NCI-H2227 (cell line): ENCODE results near the gene ZCCHC7.
A peak's percentile ranks its signal among the peaks of the same experiment; 100 is the strongest.
"Not testable (repeated sequence)": the region's sequence is repeated elsewhere in the genome, so short reads cannot be mapped to it uniquely, and the experiment has no call there.

Source experiments
- DNase-seq: peaks from one replicate; lab custom pipeline; 2025; ENCODE audit not compliant: unreplicated experiment; lab: John Stamatoyannopoulos, UW

The ZCCHC7 gene

DNA sequence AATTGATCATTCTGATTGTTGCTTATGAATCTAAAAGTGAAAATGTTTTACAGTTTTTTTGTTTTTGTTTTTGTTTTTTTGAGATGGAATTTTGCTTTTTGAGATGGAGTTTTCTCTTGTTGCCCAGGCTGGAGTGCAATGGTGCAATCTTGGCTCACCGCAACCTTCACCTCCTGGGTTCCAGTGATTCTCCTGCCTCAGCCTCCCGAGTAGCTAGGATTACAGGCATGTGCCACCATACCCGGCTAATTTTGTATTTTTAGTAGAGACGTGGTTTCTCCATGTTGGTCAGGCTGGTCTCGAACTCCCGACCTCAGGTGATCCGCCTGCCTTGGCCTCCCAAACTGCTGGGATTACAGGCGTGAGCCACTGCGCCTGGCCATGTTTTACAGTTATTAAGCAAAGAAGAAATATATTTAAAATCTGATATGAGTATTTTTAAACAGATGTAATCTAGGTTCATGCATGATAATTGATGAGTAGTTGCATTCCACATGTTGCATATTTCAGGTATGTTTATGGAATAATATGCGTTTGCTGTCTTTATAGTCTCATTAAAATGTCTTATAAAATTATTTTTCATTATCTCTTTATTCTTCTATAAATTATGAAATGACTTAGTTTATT, 171.4 kb downstream of the ZCCHC7 start:
- DNase-seq: not testable (repeated sequence)

DNA sequence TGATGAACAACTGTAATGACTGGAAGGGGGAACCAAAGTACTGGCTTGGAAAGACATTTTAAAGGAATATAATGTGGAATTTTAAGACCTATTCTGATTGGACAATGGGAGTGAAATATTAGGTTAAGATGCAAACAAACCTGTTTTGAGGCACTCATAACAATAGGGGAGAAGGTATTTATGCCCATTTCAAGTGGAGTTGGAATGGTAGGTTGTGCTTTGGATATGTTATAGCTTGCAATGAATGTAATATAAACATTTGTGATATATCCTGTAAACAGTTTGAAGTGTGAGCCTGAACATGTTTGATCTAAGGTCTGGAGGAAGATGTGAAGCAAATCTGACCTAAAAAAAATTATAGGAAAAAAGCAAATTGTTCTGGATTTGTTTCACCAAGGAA, 172.5 kb downstream of the ZCCHC7 start:
- DNase-seq: no peak

GRCh38 chr9:37293664-37294524, 173.5 kb downstream of the ZCCHC7 start:
- peak; percentile 32 for DNase-seq

- DNase-seq: no peak
Measured at GRCh38 chr9:37295178-37295577, 174.8 kb downstream of the ZCCHC7 start.

DNA sequence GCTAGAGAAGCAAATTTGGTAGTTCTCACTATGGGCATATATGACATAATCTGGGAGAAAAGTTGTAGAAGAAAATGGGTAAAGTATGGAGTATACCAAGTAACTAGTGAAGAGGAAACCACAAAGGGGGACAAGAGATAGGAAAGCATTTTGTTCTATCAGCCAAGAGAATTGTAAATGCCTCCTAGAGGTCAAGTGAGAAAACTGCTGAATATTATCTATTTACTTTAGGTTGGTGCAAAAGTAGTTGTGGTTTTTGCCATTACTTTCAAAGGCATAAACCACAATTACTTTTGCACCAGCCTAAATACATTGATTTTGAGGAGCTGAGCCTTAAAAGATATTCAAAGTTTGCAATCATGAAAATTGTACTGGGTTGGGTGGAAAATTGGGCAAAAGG, 175.4 kb downstream of the ZCCHC7 start:
- DNase-seq: no peak

DNA sequence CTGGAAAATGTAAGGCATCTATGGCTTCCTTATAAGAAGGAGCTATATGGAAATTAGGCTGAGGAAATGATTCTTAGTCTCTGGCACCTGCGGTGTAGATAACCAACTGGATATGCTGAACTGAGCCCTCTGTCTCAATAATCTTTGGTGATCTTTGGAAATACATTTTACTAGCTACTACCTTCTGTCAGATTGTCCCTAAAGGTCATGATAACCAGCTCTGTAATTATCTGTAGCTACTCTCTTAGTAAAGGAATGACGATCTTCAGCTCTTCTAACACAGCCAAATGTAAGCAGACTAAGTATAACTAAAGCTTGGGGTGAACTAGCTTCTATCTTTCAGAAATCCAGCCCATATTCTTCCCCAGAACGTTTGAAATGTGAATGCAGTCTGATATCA, 177.2 kb downstream of the ZCCHC7 start:
- no peak for DNase-seq

GRCh38 chr9:37300620-37301019, 180.2 kb downstream of the ZCCHC7 start:
- no peak for DNase-seq

GRCh38 chr9:37301042-37301853, 180.9 kb downstream of the ZCCHC7 start:
- no peak for DNase-seq

DNA sequence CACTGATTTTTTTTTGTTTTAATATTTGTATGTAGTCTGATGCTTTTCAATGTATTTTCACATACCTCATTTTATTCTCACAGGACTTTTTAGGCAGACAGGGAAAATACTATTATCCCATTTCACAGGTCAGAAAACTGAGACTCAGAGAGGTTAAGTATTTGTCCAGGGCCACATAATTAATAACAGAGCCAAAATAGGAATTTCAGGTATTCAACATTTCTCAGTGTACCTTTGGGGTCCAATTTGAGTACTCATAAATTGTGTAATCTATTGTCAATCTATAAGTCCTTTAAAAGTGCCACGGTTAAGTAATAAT, 181.4 kb downstream of the ZCCHC7 start:
- DNase-seq: no peak

GRCh38 chr9:37302277-37302676, 181.9 kb downstream of the ZCCHC7 start:
- DNase-seq: no peak

- not testable (repeated sequence) for DNase-seq
Measured at GRCh38 chr9:37303272-37303671, 182.9 kb downstream of the ZCCHC7 start.

- DNase-seq: no peak
Measured at GRCh38 chr9:37309136-37309535, 188.8 kb downstream of the ZCCHC7 start.

GRCh38 chr9:37311938-37312708, 191.7 kb downstream of the ZCCHC7 start:
- DNase-seq: no peak

DNA sequence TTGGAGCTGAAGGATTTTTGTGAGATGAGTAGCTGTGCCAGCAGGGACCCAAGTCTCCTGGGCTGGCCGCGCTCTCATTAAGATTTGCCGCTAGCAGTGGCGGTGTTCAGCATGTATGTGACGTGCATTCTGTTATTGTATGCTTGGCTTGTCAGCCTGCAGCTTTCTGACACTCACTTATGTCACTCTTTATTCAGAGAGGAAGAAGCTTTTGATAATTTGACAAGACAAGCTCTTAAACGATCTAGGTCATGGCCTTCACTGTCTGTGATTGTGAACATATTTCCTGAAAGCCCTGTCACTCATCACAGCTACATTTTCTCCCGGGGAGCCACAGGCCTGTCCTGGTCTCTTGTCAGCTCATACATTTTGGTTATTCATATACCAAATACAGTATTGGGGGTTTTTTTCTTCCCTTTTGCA, 203.9 kb downstream of the ZCCHC7 start:
- DNase-seq: peak; percentile 73

DNA sequence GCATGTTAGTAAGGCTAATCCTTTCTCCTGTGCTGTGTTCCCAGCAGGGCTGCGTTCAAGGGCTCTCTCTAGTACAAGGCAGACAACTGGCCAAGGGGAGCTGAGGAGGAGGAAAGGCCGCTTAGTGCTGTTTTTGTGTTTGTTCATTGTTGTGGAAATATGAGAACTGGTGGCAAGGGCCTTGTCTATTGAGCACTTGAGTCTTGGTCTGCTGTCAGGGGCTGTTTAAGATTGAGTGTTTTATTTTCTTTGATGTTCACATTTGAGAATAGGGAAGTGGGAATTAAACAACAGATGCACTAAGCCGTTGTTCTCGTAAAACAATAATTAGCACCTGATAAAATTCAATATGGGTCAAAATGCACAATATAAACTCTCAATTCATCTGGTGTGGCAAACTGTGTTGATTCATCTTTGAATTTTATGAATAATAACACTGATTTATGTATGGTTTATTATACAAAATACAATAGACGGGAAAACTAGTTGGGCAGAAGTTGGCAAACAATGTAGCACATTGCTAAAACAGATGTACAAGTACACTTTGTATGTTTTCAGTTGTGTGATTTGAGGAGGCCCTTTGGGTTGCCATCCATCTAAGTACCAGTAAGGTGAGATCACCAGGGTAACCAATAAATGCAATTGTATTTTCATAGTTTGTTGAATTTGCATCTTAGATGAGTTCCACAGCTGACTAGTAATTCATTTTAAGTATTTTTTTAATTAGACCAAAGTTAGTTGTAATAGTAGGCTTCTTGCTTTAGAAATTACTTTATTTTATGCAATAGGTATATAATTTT, 204.5 kb downstream of the ZCCHC7 start:
- peak; percentile 73 for DNase-seq

DNA sequence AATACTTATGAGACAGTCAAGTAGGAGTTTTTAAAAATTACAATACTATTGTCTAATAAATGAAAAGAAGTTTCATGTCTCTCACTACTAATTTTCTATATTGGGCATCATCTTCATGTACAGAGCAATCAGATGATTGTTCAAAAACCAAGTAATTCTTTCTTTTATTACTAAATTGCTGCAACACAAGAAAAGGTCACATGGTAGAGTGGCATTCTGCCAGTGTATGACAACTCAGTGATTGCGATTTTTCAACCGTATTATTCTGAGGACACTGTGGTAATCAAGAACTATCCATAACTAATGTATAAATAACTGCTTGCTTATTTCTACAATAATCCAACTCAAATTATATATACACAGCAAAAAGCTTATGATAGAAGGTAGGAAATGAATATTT, 205.4 kb downstream of the ZCCHC7 start:
- no peak for DNase-seq

DNA sequence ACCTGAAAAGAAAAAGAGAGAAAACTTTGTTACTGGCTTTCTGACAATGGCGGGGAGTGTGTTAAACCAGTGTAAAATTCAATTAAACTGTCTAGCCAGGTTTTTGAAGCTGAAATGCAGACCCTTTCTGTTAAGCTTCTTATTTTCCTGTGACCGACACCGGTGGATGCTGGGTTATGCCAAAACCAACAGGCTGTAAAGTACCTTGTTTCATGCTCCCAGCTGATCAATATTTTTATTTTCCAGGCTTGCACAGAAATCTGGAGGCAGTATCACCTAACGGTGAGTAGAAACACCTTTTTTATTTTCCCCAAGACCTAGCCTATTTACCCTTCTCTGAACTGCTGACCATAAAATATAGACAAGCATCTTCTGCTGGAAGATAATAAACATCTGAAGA, 207.2 kb downstream of the ZCCHC7 start:
- DNase-seq: no peak

- DNase-seq: no peak
Measured at GRCh38 chr9:37328556-37329227, 208.3 kb downstream of the ZCCHC7 start.

DNA sequence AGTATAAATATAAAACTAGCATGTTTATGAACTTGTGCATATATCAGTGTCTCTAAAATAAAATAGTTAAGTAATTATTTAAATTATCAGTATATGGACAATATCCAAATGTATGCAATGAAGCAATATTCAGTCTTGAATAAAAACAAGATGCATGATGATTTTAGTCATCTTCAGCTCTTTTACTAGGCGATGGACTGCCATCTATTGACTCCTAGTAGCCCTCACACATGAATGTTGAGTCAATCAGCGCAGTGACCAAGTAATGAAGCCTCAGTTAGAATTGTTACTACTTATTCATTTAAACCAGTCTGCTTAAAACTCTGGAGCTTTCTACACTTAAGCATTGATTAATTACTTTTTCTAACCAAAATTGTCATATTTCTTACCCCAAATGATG, 209.2 kb downstream of the ZCCHC7 start:
- no peak for DNase-seq

GRCh38 chr9:37331871-37332270, 211.5 kb downstream of the ZCCHC7 start:
- no peak for DNase-seq
